ENCODE measurements around the gene TCF7L1.
"Not testable (repeated sequence)": the region's sequence is repeated elsewhere in the genome, so short reads cannot be mapped to it uniquely, and the experiment has no call there.

TCF7L1 gene

DNA sequence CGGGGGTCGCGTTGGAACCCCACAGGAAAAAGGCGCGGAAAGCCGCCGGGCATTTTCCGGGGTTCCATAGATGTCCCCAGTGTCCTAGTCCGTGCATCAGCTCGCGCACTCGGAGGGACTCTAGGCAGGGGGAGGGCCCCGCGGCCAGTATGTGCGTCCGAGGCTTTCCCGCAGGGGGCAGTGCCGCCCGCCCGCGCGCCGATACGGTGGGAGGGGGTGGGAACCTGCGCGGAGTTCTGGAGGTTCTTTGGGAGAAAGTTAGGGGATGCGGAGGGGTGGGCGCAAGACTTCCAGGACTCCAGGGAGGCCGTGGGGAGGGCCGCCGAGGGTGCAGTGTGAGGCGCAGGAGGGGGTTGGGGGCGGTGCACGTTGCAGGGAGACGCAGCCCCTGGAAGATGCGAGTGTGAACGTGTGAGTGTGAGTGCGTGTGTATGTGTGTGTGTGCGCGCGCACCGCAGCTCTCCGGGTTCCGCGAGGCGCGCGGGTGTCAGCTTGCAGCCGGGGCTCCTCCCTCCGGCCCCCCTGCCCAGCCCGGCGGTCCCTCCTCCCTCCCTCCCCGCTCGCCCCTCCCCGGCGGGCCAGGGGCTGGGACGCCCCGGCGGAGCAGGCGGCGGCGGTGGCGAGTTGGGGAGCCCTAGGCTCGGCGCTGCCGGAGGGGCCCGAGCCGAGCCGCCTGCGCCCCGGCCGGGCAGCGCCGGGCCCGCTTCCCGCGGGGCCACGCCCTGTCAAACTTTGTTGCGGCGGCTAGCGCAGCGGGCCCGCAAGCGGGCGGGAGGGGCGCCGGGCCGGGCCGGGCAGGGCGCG lies at the start of gene TCF7L1:
TSS of gene TCF7L1 (plus strand) at position 559 of the 804 bp plus-strand sequence. CDS start 293 bp downstream, outside the sequence.
- no peak for DNase-seq

- no peak for DNase-seq
These were observed 47.6 kb upstream of the TCF7L1 start for GRCh38 chr2:85085563-85085962.

DNA sequence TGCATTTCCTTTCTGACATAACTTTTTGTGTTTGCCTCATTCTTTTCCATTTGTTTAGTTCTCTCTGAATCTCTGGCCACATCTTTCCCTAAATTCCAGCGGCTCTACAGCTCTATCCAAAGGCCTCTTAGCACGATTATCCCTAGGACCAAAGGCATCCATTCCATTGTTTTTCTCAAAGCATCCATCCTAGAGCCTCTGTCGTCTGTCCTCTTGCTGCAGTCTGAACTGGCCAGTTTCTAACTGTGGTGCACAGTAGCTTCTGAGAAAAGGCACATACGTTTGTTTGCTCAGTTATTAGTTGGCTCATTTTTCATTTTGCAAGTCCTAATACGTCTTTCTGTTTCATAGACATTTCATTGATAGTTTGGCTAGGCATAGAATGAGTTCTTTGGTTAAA lies 45.7 kb upstream of the TCF7L1 start:
- no peak for DNase-seq

DNA sequence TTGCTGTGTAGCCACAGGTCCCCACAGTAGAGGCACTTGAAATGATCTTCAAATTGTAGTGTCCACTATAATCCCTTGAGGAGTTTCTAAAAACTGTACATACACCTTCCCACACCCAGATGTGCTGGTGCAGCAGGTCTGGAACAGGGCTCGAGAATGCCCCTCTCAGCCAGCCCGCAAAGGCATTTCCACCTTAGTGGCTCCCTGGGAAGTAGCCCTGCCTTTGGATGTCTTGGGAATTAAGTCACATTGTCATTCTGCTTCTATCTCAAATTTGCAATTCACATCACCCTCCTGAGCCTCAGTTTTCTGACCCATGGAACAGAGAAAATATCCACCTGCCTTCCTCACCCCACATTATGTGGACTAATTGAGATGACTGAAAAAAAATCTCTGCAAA lies 44.3 kb upstream of the TCF7L1 start:
- DNase-seq: no peak

- DNase-seq: no peak
These were observed 43.6 kb upstream of the TCF7L1 start for GRCh38 chr2:85089585-85089984.

- DNase-seq: no peak
These were observed 41.4 kb upstream of the TCF7L1 start for GRCh38 chr2:85091838-85092237.

GRCh38 chr2:85095094-85095493 lies 38.1 kb upstream of the TCF7L1 start:
- no peak for DNase-seq

GRCh38 chr2:85096616-85097015 lies 36.6 kb upstream of the TCF7L1 start:
- no peak for DNase-seq

- no peak for DNase-seq
These were observed 29.0 kb upstream of the TCF7L1 start for GRCh38 chr2:85104228-85104627.

DNA sequence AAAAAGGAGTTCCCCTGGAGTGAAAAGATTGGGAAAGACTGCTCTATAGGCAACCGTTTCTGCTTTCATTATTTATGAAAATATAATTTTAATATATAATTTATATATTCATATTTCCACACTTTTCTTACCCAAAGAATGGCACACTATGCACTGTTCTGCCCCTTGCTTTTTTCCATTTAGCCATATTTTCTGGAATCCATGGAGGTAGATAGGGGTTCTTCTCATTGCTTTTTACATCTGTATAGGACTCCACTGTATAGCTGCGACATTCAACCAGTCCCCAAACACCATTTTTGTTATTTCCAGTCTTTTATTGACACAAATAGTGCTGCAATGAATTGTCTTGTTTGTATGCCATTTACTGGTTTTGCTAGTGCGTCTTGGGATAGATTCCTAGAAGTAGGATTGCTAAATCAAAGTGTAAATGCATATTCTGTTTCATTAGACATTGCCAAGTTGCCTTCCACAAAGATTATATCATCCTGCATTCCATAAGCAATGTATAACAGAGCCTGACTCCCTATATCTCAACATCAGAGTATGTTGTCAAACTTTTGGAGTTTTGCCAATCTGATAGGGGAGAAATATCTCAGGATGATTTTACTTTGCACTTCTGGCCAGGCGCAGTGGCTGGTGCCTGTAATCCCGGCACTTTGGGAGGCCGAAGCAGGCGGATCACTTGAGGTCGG lies 26.6 kb upstream of the TCF7L1 start:
- no peak for DNase-seq

GRCh38 chr2:85110991-85111560 lies 22.1 kb upstream of the TCF7L1 start:
- DNase-seq: no peak

GRCh38 chr2:85111819-85112281 lies 21.3 kb upstream of the TCF7L1 start:
- no peak for DNase-seq

DNA sequence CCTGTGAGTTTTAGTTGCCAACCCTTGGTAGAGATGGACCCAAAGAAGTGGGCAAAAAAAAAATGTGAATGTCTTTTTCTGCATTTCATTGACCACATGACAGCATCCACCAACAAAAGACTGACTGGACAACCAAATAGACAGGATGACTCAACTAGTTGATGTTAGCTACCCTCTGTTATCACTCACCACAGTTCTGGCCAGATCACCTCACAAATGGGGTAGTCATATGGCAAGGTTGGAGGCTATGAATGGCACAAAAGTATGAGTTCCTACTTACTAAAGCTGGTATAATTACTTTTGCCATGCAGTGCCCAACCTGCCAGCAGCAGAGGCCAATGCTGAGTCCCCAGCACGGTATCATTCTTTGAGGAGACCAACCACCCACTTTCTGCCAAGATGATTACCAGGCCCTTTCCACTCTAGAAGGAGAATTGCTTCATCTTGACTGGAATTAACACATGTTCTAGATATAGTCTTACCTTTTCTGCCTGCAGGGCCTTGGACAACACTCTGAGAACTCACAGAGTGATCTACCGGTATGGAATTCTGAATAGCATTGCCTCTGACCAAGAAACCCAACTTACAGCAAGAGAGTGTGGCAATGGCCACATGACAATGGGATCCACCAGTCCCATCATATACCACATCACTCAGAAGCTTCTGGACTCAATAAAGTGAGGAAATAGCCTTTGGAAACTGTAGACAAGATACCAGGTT lies 20.1 kb upstream of the TCF7L1 start:
- no peak for DNase-seq

GRCh38 chr2:85114586-85115330 lies 18.4 kb upstream of the TCF7L1 start:
- DNase-seq: no peak

DNA sequence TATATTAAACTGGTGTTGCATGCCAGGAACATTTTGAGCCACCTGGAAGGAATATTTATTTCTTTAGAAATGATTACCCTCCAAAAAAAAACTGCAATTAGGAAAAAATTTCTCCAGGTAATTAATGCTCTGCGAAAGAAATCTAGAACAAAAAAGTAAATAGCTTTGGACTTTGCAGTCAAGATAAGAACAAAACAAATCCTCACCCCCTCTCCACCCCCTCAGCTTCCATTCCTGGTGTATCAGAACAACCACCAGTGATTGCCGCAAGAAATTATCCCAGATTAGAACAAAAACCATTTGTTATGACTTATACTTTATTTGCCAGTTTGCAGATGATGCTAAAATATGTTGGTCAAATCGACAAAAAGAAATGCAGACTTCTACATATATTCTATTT lies 17.0 kb upstream of the TCF7L1 start:
- DNase-seq: no peak

DNA sequence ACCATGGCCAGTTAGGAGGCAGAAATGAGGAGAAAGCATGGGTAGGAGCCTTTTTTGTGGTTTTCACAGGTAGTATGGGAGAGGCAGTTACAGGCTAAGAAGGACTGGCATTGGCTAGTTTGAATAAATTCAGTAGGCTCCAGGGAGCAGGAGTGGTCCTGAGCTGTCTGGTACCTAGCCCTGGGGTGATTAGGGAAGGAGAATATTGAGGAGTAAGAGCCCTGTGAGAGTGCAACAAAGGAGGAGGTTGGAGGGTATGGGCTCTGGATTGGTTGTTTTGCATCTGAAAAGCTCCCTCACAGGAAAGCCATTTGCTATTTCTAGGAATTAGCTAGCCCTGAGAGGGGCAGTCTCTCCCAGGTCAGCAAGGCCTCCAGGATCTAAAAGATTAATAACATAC lies 13.3 kb upstream of the TCF7L1 start:
- no peak for DNase-seq

GRCh38 chr2:85120363-85120762 lies 12.8 kb upstream of the TCF7L1 start:
- DNase-seq: no peak

DNA sequence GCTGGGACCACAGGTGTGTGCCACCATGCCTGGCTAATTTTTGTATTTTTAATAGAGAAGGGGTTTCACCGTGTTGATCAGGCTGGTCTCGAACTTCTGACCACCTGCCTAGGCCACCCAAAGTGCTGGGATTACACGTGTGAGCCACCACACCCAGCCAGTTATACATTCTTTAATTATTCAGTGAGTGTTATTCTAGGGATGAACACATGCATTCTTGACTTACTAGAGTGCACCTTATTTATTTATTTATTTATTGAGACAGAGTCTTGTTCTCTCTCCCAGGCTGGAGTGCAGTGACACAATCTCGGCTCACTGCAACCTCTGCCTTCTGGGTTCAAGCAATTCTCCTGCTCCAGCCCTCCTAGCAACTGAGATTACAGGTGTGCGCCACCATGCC lies 6.7 kb upstream of the TCF7L1 start:
- not testable (repeated sequence) for DNase-seq

GRCh38 chr2:85129861-85130260 lies 3.3 kb upstream of the TCF7L1 start:
- DNase-seq: no peak

DNA sequence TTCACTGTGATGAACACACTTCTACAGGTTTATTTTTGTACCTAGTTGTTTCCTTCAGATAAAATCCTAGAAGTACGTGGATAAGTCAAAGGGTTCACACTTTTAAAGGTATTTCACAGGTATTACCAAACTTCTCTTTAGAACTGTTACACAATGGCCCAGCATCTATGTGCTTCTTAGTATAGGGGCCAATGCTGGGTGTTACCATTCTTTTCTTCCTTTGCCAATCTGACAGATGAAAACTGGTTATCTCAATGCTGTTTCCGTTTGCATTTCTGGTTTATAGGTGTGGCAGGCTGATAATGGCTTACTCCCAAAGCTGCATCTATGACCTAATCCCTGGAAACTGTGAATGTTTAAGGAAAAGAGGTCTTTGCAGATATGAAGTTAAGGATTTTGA lies 2.8 kb upstream of the TCF7L1 start:
- DNase-seq: no peak

GRCh38 chr2:85131116-85131515 lies 2.1 kb upstream of the TCF7L1 start:
- DNase-seq: no peak

DNA sequence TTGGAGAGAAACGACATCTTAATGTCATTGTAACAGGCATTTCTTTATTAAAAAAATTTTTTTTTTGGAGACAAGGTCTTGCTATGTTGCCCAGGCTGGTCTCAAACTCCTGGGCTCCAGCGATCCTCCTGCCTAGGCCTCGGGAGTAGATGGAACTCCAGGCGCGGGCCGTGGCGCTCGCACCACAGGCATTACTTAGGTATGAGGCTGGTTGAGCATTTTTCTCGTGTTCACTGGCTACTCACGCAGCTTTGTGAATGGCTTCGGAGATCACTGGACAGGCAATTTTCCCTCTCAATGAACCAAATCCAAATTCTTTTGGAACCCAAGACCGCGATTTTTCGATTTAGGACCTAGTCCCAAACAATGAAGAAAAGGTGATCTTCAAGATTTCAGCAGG lies 795 bp upstream of the TCF7L1 start:
- DNase-seq: no peak

All from DMS153 (cell line).